Measurements from ENCODE around the gene TMX1. TPM values are rescaled to one million over a fixed set of nuclear protein-coding genes. Genes with fewer than 3 reads are reported as not detected.

Gene TMX1
- total and polyA plus RNA-seq, 2 of the 8 experiments (the other 6 are each of a cell fraction or from before 2014, with no cell fraction given): 26.6 to 84.0 TPM

- peaks cover 0 to 4% (median 0%) of the 10 kb centered on the region in 4 experiments; a peak in 1 of 7 replicates for H3K4me1 ChIP-seq (replicated peaks in 1 of 4; ENCODE audit: control insufficient read depth in 3 of 4, insufficient read depth in 4 of 4, low read length in 3 of 4)
- no peak overlapping the region for H2AFZ ChIP-seq (ENCODE audit: low read length)
- H3K4me3 ChIP-seq (ENCODE audit: extremely low read depth in 1 of 4, insufficient read depth in 2 of 4, low read depth in 3 of 4, low read length in 4 of 4): no peak overlapping the region
- 0 out of 2 replicates have a peak, but pooled peaks cover 2% of the 10 kb centered on the region for H3K23me2 ChIP-seq (ENCODE audit: low read depth, low read length)
- no peak overlapping the region for H3K14ac ChIP-seq (ENCODE audit: insufficient read length)
- no peak overlapping the region for H3K4me2 ChIP-seq (ENCODE audit: insufficient read depth in 1 of 2, low read depth in 2 of 2, low read length in 2 of 2)
- no peaks in the 10 kb centered on the region for H3K9me3 ChIP-seq (ENCODE audit: insufficient read depth in 2 of 2, low read depth in 1 of 2, low read length in 1 of 2)
- H2BK5ac ChIP-seq (ENCODE audit: low read depth, low read length): no peak overlapping the region
- no peak for DNase-seq (ENCODE audit: low read depth in 1 of 2, low spot score in 2 of 2)
- H3K27ac ChIP-seq (ENCODE audit: low read depth, low read length): no peak overlapping the region
- H3K79me2 ChIP-seq (ENCODE audit: control insufficient read depth in 1 of 2, insufficient read depth in 2 of 2, low read length in 2 of 2): no peaks in the 10 kb centered on the region
- H3K79me1 ChIP-seq (ENCODE audit: low read depth, low read length): no peaks in the 10 kb centered on the region
- H3K4ac ChIP-seq (replicated peaks; ENCODE audit: insufficient read length, low read depth, low read length): no peak overlapping the region
- H2BK120ac ChIP-seq (replicated peaks; ENCODE audit: low read depth, low read length): no peak overlapping the region
- POLR2A ChIA-PET (ENCODE audit: partially characterized antibody): no interaction called here
- no peak overlapping the region for H3K56ac ChIP-seq (replicated peaks; ENCODE audit: insufficient read length, low read depth, low read length)
- H4K91ac ChIP-seq (replicated peaks; ENCODE audit: insufficient read length, low read length): no peak overlapping the region
- H4K5ac ChIP-seq (ENCODE audit: insufficient read length, low read depth, low read length): no peak overlapping the region
- WGBS, 2 experiments (ENCODE audit: extremely low coverage in 1 of 2, insufficient coverage in 1 of 2, insufficient read length in 1 of 2, insufficient replicate concordance in 2 of 2, low coverage in 1 of 2, low lambda C conversion rate in 2 of 2, missing lambda C conversion rate in 1 of 2): 95% methylated on average over 1 of the region's 1 CpG; no CpG with 5 or more reads in 1 of the 2 experiments
- CTCF ChIA-PET (ENCODE audit: partially characterized antibody): no interaction called here
- peaks cover 0 to 8% (median 2%) of the 10 kb centered on the region in 4 experiments; a peak in 3 of 8 replicates for H3K36me3 ChIP-seq (ENCODE audit: control insufficient read depth in 2 of 4, insufficient read depth in 4 of 4, low read length in 3 of 4)
- no peak overlapping the region for H3K18ac ChIP-seq (ENCODE audit: extremely low read depth, low read length)
- no peak for FAIRE-seq
- H4K20me1 ChIP-seq (replicated peaks in 1 of 2; ENCODE audit: control insufficient read depth in 1 of 2, insufficient read depth in 2 of 2, low read length in 2 of 2): no peaks in the 10 kb centered on the region
- no peak overlapping the region for H3K23ac ChIP-seq (ENCODE audit: insufficient read length)
- H2BK12ac ChIP-seq (ENCODE audit: low read depth, low read length): no peak overlapping the region
- H2BK15ac ChIP-seq (ENCODE audit: low read length): no peak overlapping the region
- no peaks in the 10 kb centered on the region for H3K27me3 ChIP-seq (replicated peaks in 1 of 4; ENCODE audit: control insufficient read depth in 3 of 4, extremely low read depth in 1 of 4, insufficient read depth in 3 of 4, low read length in 3 of 4)
- H3K9ac ChIP-seq (replicated peaks in 1 of 4; ENCODE audit: extremely low read depth in 1 of 4, low read depth in 3 of 4, low read length in 3 of 4): no peak overlapping the region
- H2BK20ac ChIP-seq (ENCODE audit: low read length): no peak overlapping the region
- H4K8ac ChIP-seq (ENCODE audit: extremely low read depth, insufficient read depth, low read length): no peak overlapping the region
- no peak for TF ChIP-seq RNF2 (IDR thresholded peaks at IDR 0.05; ENCODE audit: borderline replicate concordance, low read depth, low read length, missing control alignments, poor library complexity, severe bottlenecking)
- TF ChIP-seq CEBPB (IDR thresholded peaks at IDR 0.05; ENCODE audit: low read depth, low read length): no peak
- no peak for TF ChIP-seq BCL11A (IDR thresholded peaks at IDR 0.05; ENCODE audit: low read depth in 2 of 2, low read length in 2 of 2)
- TF ChIP-seq JUN (IDR thresholded peaks at IDR 0.05; ENCODE audit: low read depth, low read length): no peak
- no peak for TF ChIP-seq CBX8 (IDR thresholded peaks at IDR 0.05; ENCODE audit: borderline replicate concordance, low read depth, low read length)
- no peak for TF ChIP-seq KDM5A (IDR thresholded peaks at IDR 0.05; ENCODE audit: low read length)
- TF ChIP-seq E2F6 (IDR thresholded peaks at IDR 0.05): no peak
- TF ChIP-seq BACH1 (IDR thresholded peaks at IDR 0.05; ENCODE audit: low read length): no peak
- no peak for TF ChIP-seq TAF7 (optimal IDR thresholded peaks at IDR 0.05; ENCODE audit: borderline replicate concordance, low read depth, low read length)
- TF ChIP-seq TBP (IDR thresholded peaks at IDR 0.05; ENCODE audit: low read depth, low read length): no peak
- no peak overlapping the region for H2AK5ac ChIP-seq (ENCODE audit: low read depth, low read length)
These were observed 50.1 kb downstream of the TMX1 start for GRCh38 chr14:51290132-51290531.

Data from H1 (cell line).